Keratinocyte (primary cell): ENCODE results near the gene TFCP2L1.

ENCODE experiments used
- EZH2 ChIP-seq: IDR thresholded peaks from one replicate; pipeline ENCODE4 v1.6.1; 2012; ENCODE audit warnings: inconsistent platforms, mild to moderate bottlenecking, low read length, moderate library complexity
- TF ChIP-seq, protein P1 (sequence below), 3 experiments: IDR thresholded peaks in 1 of 3; conservative IDR thresholded peaks in 1 of 3; optimal IDR thresholded peaks in 1 of 3; 2 replicates in 2 of 3; 3 replicates in 1 of 3; pipeline versions ENCODE3 to v1.5.1; 2011; ENCODE audit warnings: low read length in 3 of 3, mild to moderate bottlenecking in 3 of 3, moderate library complexity in 2 of 3, control low read depth in 1 of 3, inconsistent platforms in 1 of 3; ENCODE audit not compliant: insufficient read depth in 2 of 3; ENCODE audit errors: extremely low read depth in 1 of 3

DNA sequence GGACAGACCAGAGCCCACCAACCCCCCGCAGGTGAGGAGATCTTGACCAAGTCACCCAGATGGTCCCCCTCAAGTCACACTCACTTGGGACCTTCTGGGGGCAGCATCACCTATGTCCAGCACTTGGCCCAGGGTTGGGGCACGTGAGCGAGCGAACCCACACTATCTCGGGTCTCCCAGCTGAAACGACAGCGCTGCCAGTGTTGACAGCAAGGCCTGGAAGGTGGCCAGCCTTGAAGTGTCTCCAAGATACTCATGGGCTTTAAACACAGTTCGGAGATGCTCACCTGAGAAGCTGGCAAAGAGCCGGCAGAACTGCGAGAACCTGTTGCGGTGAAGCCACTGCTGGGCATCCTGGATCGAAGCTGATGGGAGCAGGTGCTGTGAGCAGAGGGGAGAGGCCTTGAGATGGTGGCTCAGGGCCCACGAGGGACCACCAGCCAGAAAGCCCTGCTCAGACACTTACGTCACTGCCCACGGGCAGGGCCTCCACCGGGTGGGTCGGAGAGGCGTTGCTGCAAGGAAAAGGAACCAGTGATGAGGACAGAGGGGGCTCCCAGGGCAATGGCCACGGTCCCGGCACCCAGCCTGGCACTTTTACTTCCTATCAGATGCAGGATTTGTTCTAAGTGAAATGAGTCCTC is 47.5 kb downstream of the TFCP2L1 start:
- TF ChIP-seq, protein P1, sequence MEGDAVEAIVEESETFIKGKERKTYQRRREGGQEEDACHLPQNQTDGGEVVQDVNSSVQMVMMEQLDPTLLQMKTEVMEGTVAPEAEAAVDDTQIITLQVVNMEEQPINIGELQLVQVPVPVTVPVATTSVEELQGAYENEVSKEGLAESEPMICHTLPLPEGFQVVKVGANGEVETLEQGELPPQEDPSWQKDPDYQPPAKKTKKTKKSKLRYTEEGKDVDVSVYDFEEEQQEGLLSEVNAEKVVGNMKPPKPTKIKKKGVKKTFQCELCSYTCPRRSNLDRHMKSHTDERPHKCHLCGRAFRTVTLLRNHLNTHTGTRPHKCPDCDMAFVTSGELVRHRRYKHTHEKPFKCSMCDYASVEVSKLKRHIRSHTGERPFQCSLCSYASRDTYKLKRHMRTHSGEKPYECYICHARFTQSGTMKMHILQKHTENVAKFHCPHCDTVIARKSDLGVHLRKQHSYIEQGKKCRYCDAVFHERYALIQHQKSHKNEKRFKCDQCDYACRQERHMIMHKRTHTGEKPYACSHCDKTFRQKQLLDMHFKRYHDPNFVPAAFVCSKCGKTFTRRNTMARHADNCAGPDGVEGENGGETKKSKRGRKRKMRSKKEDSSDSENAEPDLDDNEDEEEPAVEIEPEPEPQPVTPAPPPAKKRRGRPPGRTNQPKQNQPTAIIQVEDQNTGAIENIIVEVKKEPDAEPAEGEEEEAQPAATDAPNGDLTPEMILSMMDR (optimal IDR thresholded peaks at IDR 0.05 in 1 of 3, IDR thresholded peaks at IDR 0.05 in 1 of 3, conservative IDR thresholded peaks at IDR 0.05 in 1 of 3; ENCODE audit: extremely low read depth in 1 of 3, insufficient read depth in 2 of 3, low read length in 3 of 3) = no peak
- no peak for TF ChIP-seq EZH2
